H1 (cell line): ENCODE results near the gene ZNF687. TPM values are rescaled to one million over a fixed set of nuclear protein-coding genes. Genes with fewer than 3 reads are reported as not detected.

Source experiments
- CTCF ChIA-PET: fragments of 300-600 bp; sonication (Branson Sonifier 250); formaldehyde crosslinking; loops from one replicate; lab custom pipeline; 2021; ENCODE audit not compliant: partially characterized antibody; lab: Charles Lee
- POLR2A ChIA-PET: fragments of 300-600 bp; sonication (Branson Sonifier 250); formaldehyde crosslinking; loops from one replicate; lab custom pipeline; 2021; ENCODE audit warnings: inconsistent platforms; ENCODE audit not compliant: partially characterized antibody; lab: Charles Lee
- DNase-seq, 2 experiments: peaks; one replicate each; pipeline versions ENCODE4 v3.0.0 to v3.0.0-alpha.2; 2010 to 2022; ENCODE audit warnings: low spot score in 2 of 2, low read depth in 1 of 2, mixed read lengths in 1 of 2
- FAIRE-seq: peaks from 2 replicates; lab custom pipeline; 2011; peaks lifted over from hg19 to GRCh38; lab: Jason Lieb, UNC
- H2AFZ ChIP-seq: 2 replicates; pipeline ENCODE4 v1.8.1; 2012; ENCODE audit warnings: low read length, inconsistent platforms
- H2AK5ac ChIP-seq: 2 replicates; pipeline ENCODE4 v1.6.1; 2013; ENCODE audit warnings: low read depth, low read length
- H2BK120ac ChIP-seq: replicated peaks from 2 replicates; pipeline ENCODE3; 2013; ENCODE audit warnings: low read depth, low read length, inconsistent platforms
- H2BK12ac ChIP-seq: 2 replicates; pipeline ENCODE4 v1.6.1; 2013; ENCODE audit warnings: low read depth, low read length
- H2BK15ac ChIP-seq: 2 replicates; pipeline ENCODE4 v1.6.1; 2013; ENCODE audit warnings: low read length
- H2BK20ac ChIP-seq: 2 replicates; pipeline ENCODE4 v1.6.1; 2013; ENCODE audit warnings: low read length
- H2BK5ac ChIP-seq: 2 replicates; pipeline ENCODE4 v1.6.1; 2013; ENCODE audit warnings: low read depth, low read length
- H3K14ac ChIP-seq: 2 replicates; pipeline ENCODE4 v1.6.1; 2013; ENCODE audit warnings: inconsistent platforms; ENCODE audit not compliant: insufficient read length
- H3K18ac ChIP-seq: 2 replicates; pipeline ENCODE4 v1.6.1; 2013; ENCODE audit warnings: low read length; ENCODE audit errors: extremely low read depth
- H3K23ac ChIP-seq: 2 replicates; pipeline ENCODE4 v1.6.1; 2013; ENCODE audit warnings: inconsistent platforms; ENCODE audit not compliant: insufficient read length
- H3K23me2 ChIP-seq: 2 replicates; pipeline ENCODE4 v1.6.1; 2013; ENCODE audit warnings: low read depth, low read length
- H3K27ac ChIP-seq: 2 replicates; pipeline ENCODE4 v1.6.1; 2011; ENCODE audit warnings: low read depth, low read length, inconsistent platforms
- H3K27me3 ChIP-seq, 4 experiments: replicated peaks in 1 of 4; 1 replicate in 1 of 4; 2 replicates in 3 of 4; pipeline versions ENCODE4 v1.6.1 to v1.8.1; 2011 to 2013; ENCODE audit warnings: low read length in 3 of 4, mild to moderate bottlenecking in 3 of 4, inconsistent platforms in 2 of 4, mixed read lengths in 2 of 4, moderate library complexity in 1 of 4; ENCODE audit not compliant: control insufficient read depth in 3 of 4, insufficient read depth in 3 of 4; ENCODE audit errors: extremely low read depth in 1 of 4
- H3K36me3 ChIP-seq, 4 experiments: 2 replicates each; pipeline versions ENCODE4 v1.6.1 to v1.8.1; 2011 to 2013; ENCODE audit warnings: mild to moderate bottlenecking in 4 of 4, low read length in 3 of 4, moderate library complexity in 2 of 4, control low read depth in 1 of 4, inconsistent platforms in 1 of 4; ENCODE audit not compliant: insufficient read depth in 4 of 4, control insufficient read depth in 2 of 4
- H3K4ac ChIP-seq: replicated peaks from 2 replicates; pipeline ENCODE3; 2013; ENCODE audit warnings: low read length, low read depth, mixed read lengths, inconsistent platforms; ENCODE audit not compliant: insufficient read length
- H3K4me1 ChIP-seq, 4 experiments: replicated peaks in 1 of 4; 1 replicate in 1 of 4; 2 replicates in 3 of 4; pipeline versions ENCODE4 v1.6.1 to v1.8.1; 2011 to 2013; ENCODE audit warnings: low read length in 3 of 4, inconsistent platforms in 2 of 4, mixed read lengths in 1 of 4; ENCODE audit not compliant: insufficient read depth in 4 of 4, control insufficient read depth in 3 of 4
- H3K4me2 ChIP-seq, 2 experiments: 2 replicates each; pipeline versions ENCODE4 v1.6.1 to v1.8.1; 2011 to 2013; ENCODE audit warnings: low read depth in 2 of 2, low read length in 2 of 2, control low read depth in 1 of 2, inconsistent platforms in 1 of 2, mild to moderate bottlenecking in 1 of 2; ENCODE audit not compliant: insufficient read depth in 1 of 2
- H3K4me3 ChIP-seq, 4 experiments: fragments of 200-600, 300-600 bp in 1 of 4; sonication (generic), shearing (Covaris generic), sonication (Bioruptor Twin) in 1 of 4; 2 replicates each; pipeline versions ENCODE4 v1.5.1 to v1.8.1; 2011 to 2016; ENCODE audit warnings: low read length in 4 of 4, low read depth in 3 of 4, control low read depth in 2 of 4, inconsistent platforms in 2 of 4, mild to moderate bottlenecking in 2 of 4, mixed read lengths in 1 of 4, moderate library complexity in 1 of 4; ENCODE audit not compliant: insufficient read depth in 2 of 4; ENCODE audit errors: extremely low read depth in 1 of 4
- H3K56ac ChIP-seq: replicated peaks from 2 replicates; pipeline ENCODE3; 2013; ENCODE audit warnings: low read depth, mild to moderate bottlenecking, mixed read lengths, low read length, inconsistent platforms; ENCODE audit not compliant: insufficient read length
- H3K79me1 ChIP-seq: 2 replicates; pipeline ENCODE4 v1.6.1; 2013; ENCODE audit warnings: low read depth, low read length, control low read depth
- H3K79me2 ChIP-seq, 2 experiments: 2 replicates each; pipeline versions ENCODE4 v1.6.1 to v1.8.1; 2012 to 2013; ENCODE audit warnings: low read length in 2 of 2, mild to moderate bottlenecking in 2 of 2, inconsistent platforms in 1 of 2; ENCODE audit not compliant: insufficient read depth in 2 of 2, control insufficient read depth in 1 of 2
- H3K9ac ChIP-seq, 4 experiments: replicated peaks in 1 of 4; 1 replicate in 1 of 4; 2 replicates in 3 of 4; pipeline versions ENCODE4 v1.6.1 to v1.8.1; 2011 to 2013; ENCODE audit warnings: low read depth in 3 of 4, low read length in 3 of 4, control low read depth in 2 of 4, mild to moderate bottlenecking in 2 of 4, moderate library complexity in 2 of 4, inconsistent platforms in 1 of 4; ENCODE audit errors: extremely low read depth in 1 of 4
- H3K9me3 ChIP-seq, 2 experiments: 2 replicates each; pipeline versions ENCODE4 v1.6.1 to v1.8.1; 2012 to 2013; ENCODE audit warnings: mild to moderate bottlenecking in 2 of 2, moderate library complexity in 2 of 2, control low read depth in 1 of 2, inconsistent platforms in 1 of 2, low read depth in 1 of 2, low read length in 1 of 2, mixed read lengths in 1 of 2; ENCODE audit not compliant: insufficient read depth in 2 of 2
- H4K20me1 ChIP-seq, 2 experiments: replicated peaks in 1 of 2; 2 replicates each; pipeline versions ENCODE3 to v1.8.1; 2011 to 2013; ENCODE audit warnings: inconsistent platforms in 2 of 2, low read length in 2 of 2, mild to moderate bottlenecking in 1 of 2; ENCODE audit not compliant: insufficient read depth in 2 of 2, control insufficient read depth in 1 of 2
- H4K5ac ChIP-seq: 2 replicates; pipeline ENCODE4 v1.6.1; 2013; ENCODE audit warnings: low read length, low read depth, mixed read lengths, inconsistent platforms; ENCODE audit not compliant: insufficient read length
- H4K8ac ChIP-seq: 2 replicates; pipeline ENCODE4 v1.8.0; 2013; ENCODE audit warnings: mild to moderate bottlenecking, moderate library complexity, low read length, inconsistent platforms; ENCODE audit not compliant: insufficient read depth; ENCODE audit errors: extremely low read depth
- H4K91ac ChIP-seq: replicated peaks from 2 replicates; pipeline ENCODE3; 2013; ENCODE audit warnings: low read length, mixed read lengths, inconsistent platforms; ENCODE audit not compliant: insufficient read length
- CHD2 ChIP-seq: IDR thresholded peaks from 2 replicates; pipeline ENCODE4 v1.6.1; 2012; ENCODE audit warnings: low read length, improper control_type of control experiment
- FOSL1 ChIP-seq: IDR thresholded peaks from 2 replicates; pipeline ENCODE4 v1.6.1; 2011; ENCODE audit warnings: mild to moderate bottlenecking, low read depth, low read length, moderate library complexity; ENCODE audit not compliant: insufficient read depth
- GTF2F1 ChIP-seq: IDR thresholded peaks from 2 replicates; pipeline ENCODE4 v1.6.1; 2012; ENCODE audit warnings: low read depth, low read length, improper control_type of control experiment, borderline replicate concordance
- PHF8 ChIP-seq: fragments of 200-600 bp; sonication (generic); conservative IDR thresholded peaks from 2 replicates; pipeline ENCODE4 v1.7.1; 2012; ENCODE audit warnings: low read depth, mild to moderate bottlenecking, inconsistent platforms, low read length, moderate library complexity
- POLR2A ChIP-seq, 2 experiments: IDR thresholded peaks; 1 replicate in 1 of 2; 2 replicates in 1 of 2; pipeline ENCODE4 v1.6.1; 2011; ENCODE audit warnings: low read depth in 2 of 2, low read length in 2 of 2, mild to moderate bottlenecking in 2 of 2; ENCODE audit errors: control extremely low read depth in 1 of 2
- RAD21 ChIP-seq, 2 experiments: IDR thresholded peaks in 1 of 2; conservative IDR thresholded peaks in 1 of 2; 2 replicates each; pipeline ENCODE4 v1.6.1; 2011; ENCODE audit warnings: low read depth in 2 of 2, low read length in 2 of 2, improper control_type of control experiment in 1 of 2, inconsistent platforms in 1 of 2, mild to moderate bottlenecking in 1 of 2, moderate library complexity in 1 of 2
- SP1 ChIP-seq: IDR thresholded peaks from 2 replicates; pipeline ENCODE4 v1.6.1; 2011; ENCODE audit warnings: low read depth, low read length
- SUZ12 ChIP-seq: fragments of 200-600 bp; sonication (generic); IDR thresholded peaks from 2 replicates; pipeline ENCODE4 v1.6.1; 2012; ENCODE audit warnings: mild to moderate bottlenecking, inconsistent platforms, low read length, moderate library complexity, mixed read lengths
- TAF1 ChIP-seq: IDR thresholded peaks from 2 replicates; pipeline ENCODE4 v1.6.1; 2011; ENCODE audit warnings: mild to moderate bottlenecking, low read depth, low read length
- TBP ChIP-seq: IDR thresholded peaks from 2 replicates; pipeline ENCODE4 v1.6.1; 2011; ENCODE audit warnings: low read depth, low read length, improper control_type of control experiment
- ZNF274 ChIP-seq: IDR thresholded peaks from 2 replicates; pipeline ENCODE4 v1.7.0; 2012; ENCODE audit warnings: low read length, borderline replicate concordance; ENCODE audit errors: extremely low read depth
- WGBS, 2 experiments: shearing (Covaris generic) in 1 of 2; methylation state at CpG; one replicate each; pipeline versions ENCODE4 v1.1.6 to v1.1.7; 2013 to 2015; ENCODE audit warnings: low lambda C conversion rate in 2 of 2, mixed read lengths in 2 of 2, inconsistent platforms in 1 of 2, low coverage in 1 of 2, missing lambda C conversion rate in 1 of 2; ENCODE audit not compliant: insufficient replicate concordance in 2 of 2, insufficient coverage in 1 of 2, insufficient read length in 1 of 2; ENCODE audit errors: extremely low coverage in 1 of 2, missing lambda C conversion rate in 1 of 2; 5-methylcytosine and 5-hydroxymethylcytosine counted together
- polyA plus RNA-seq, 7 experiments: library from polyadenylated mRNA; depleted of rRNA in 3 of 7; stranded (reverse) in 5 of 7; unstranded in 2 of 7; fragments of >200 nt in 5 of 7; fragments of 200-250 nt in 2 of 7; gene quantifications; 1 replicate in 5 of 7; 2 replicates in 1 of 7; 4 replicates in 1 of 7; pipeline versions ENCODE4 v1.2.1 to v1.2.3, GENCODE V29; 2011 to 2013; ENCODE audit warnings: missing spikeins in 2 of 7, mixed read lengths in 2 of 7
- total RNA-seq: library from RNA; stranded (reverse); fragmentation: NEBNext Ultra II Directional; extraction: Animal tissue kit (Norgen Biotek cat#: 25700); gene quantifications from 2 replicates; pipeline ENCODE4 v1.2.1, GENCODE V29; 2021
- TF ChIP-seq, protein P1 (sequence below), 3 experiments: IDR thresholded peaks; 1 replicate in 2 of 3; 2 replicates in 1 of 3; pipeline versions ENCODE4 v1.5.1 to v1.6.1; 2011; ENCODE audit warnings: low read length in 3 of 3, mild to moderate bottlenecking in 3 of 3, inconsistent platforms in 2 of 3, low read depth in 1 of 3, moderate library complexity in 1 of 3; ENCODE audit not compliant: insufficient read depth in 1 of 3; ENCODE audit errors: control extremely low read depth in 1 of 3

ZNF687 gene
- total and polyA plus RNA-seq, 2 of the 8 experiments (the other 6 are each of a cell fraction or from before 2014, with no cell fraction given): 45.9 to 69.9 TPM

DNA sequence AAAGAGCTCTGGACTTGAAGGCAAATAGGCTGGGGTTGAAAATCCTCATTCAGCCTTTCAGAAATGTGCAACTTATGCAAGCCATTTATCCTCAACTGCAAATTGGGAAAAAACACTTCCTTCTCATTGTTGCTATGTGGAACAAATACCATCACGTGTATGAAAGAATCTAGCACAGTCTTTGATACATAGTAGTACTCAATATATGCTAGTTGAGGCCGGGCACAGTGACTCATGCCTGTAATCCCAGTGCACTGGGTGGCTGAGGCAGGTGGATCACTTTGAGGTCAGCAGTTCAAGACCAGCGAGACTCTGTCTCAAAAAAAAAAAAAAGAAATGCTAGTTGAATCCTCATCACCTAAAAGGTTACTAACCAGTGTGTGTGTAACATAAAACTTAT is 36.9 kb downstream of the ZNF687 start:
- peaks cover 0 to 4% (median 1%) of the 10 kb centered on the region in 4 experiments; a peak in 4 of 8 replicates for H3K36me3 ChIP-seq
- H3K27ac ChIP-seq: no peak overlapping the region
- 97% methylated on average over 3 of the region's 3 CpGs; no CpG with 5 or more reads in 1 of the 2 experiments for WGBS, 2 experiments
- peaks cover 0 to 3% of the 10 kb centered on the region in 2 experiments for H4K20me1 ChIP-seq
- no peaks in the 10 kb centered on the region for H3K79me2 ChIP-seq
- H2AK5ac ChIP-seq: no peak overlapping the region
- H4K91ac ChIP-seq: no peak overlapping the region
- no peak overlapping the region for H3K23ac ChIP-seq
- no peak overlapping the region for H3K9ac ChIP-seq
- H3K79me1 ChIP-seq: no peaks in the 10 kb centered on the region
- no peak for FAIRE-seq
- H3K14ac ChIP-seq: no peak overlapping the region
- H3K27me3 ChIP-seq: no peaks in the 10 kb centered on the region
- H3K18ac ChIP-seq: no peak overlapping the region
- no peaks in the 10 kb centered on the region for H3K4me1 ChIP-seq
- DNase-seq: no peak
- H2BK20ac ChIP-seq: no peak overlapping the region
- no peaks in the 10 kb centered on the region for H3K9me3 ChIP-seq
- no peak overlapping the region for H4K5ac ChIP-seq
- no peak overlapping the region for H2BK120ac ChIP-seq
- no peak overlapping the region for H3K4me2 ChIP-seq
- H2BK12ac ChIP-seq: no peak overlapping the region
- no peak overlapping the region for H2BK15ac ChIP-seq
- no peak overlapping the region for H3K4me3 ChIP-seq
- no peaks in the 10 kb centered on the region for H3K23me2 ChIP-seq
- CTCF ChIA-PET: interaction anchor here (1.0 to 1.8 kb wide), 3 partner anchors 9 to 22 kb away, joined by 3 to 6 read pairs (median 3); partner anchors contain the start of gene PI4KB
- no peak overlapping the region for H2AFZ ChIP-seq
- POLR2A ChIA-PET: interaction anchor here (4.5 kb wide), 1 partner anchor 8 kb away, joined by 16 read pairs; the partner anchor contains the start of gene PI4KB
- no peak overlapping the region for H3K4ac ChIP-seq
- H2BK5ac ChIP-seq: no peak overlapping the region
- H4K8ac ChIP-seq: no peak overlapping the region
- no peak overlapping the region for H3K56ac ChIP-seq
- TF ChIP-seq POLR2A (IDR thresholded peaks at IDR 0.05; ENCODE audit: control extremely low read depth in 1 of 2, low read depth in 2 of 2, low read length in 2 of 2) (no peak), PHF8 (no peak), RAD21 (IDR thresholded peaks at IDR 0.05 in 1 of 2, conservative IDR thresholded peaks at IDR 0.05 in 1 of 2; ENCODE audit: low read depth in 2 of 2, low read length in 2 of 2) (no peak), GTF2F1 (no peak), TBP (no peak), TAF1 (no peak), SUZ12 (no peak), ZNF274 (no peak), CHD2 (no peak), FOSL1 (no peak), SP1 (no peak)
- TF ChIP-seq, protein P1, sequence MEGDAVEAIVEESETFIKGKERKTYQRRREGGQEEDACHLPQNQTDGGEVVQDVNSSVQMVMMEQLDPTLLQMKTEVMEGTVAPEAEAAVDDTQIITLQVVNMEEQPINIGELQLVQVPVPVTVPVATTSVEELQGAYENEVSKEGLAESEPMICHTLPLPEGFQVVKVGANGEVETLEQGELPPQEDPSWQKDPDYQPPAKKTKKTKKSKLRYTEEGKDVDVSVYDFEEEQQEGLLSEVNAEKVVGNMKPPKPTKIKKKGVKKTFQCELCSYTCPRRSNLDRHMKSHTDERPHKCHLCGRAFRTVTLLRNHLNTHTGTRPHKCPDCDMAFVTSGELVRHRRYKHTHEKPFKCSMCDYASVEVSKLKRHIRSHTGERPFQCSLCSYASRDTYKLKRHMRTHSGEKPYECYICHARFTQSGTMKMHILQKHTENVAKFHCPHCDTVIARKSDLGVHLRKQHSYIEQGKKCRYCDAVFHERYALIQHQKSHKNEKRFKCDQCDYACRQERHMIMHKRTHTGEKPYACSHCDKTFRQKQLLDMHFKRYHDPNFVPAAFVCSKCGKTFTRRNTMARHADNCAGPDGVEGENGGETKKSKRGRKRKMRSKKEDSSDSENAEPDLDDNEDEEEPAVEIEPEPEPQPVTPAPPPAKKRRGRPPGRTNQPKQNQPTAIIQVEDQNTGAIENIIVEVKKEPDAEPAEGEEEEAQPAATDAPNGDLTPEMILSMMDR (IDR thresholded peaks at IDR 0.05; ENCODE audit: control extremely low read depth in 1 of 3, insufficient read depth in 1 of 3, low read depth in 1 of 3, low read length in 3 of 3): no peak
